Measurements from ENCODE around the gene POU1F1.

DNA sequence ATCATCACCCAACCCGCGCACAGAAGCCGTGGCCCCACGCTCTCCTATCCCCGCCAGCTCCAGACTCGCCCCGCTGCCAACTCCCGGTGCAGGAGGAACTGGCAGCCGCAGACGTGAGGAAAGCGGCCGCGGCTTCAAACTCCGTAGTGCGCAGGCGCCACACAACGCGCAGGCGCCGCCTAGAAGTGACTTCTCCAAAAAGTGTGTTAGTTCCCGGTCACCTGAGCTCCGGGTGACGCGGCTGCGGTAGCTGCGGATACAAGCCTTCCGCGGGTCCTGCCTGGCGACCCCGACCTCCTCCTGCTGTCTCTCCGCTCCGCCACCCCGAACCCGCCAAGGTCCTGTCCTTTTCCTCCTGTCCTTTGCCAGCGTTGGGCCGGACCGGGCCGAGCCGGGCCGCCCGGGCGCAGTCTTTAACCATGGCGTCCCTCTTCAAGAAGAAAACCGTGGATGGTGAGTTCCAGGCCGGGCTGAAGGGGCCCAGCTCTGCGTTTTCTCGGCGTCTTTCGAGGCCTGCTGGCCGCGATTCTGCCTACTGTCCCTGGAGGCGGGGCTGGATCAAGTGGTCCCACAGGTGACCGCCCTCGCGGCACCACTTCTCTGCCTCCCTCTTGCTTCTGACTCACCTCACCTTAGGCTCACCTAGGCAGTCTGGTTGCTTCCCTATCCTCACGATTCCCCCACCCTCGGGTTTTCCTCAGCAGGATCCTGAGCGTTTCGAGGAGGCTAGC is 49.1 kb downstream of the POU1F1 start, which contains the start of gene CHMP2B:
- no peak for TF ChIP-seq GATA2 (IDR thresholded peaks at IDR 0.05; ENCODE audit: low read depth, low read length)
- TF ChIP-seq GATA3 (IDR thresholded peaks at IDR 0.05; ENCODE audit: low read depth, low read length): no peak
